ENCODE measurements around the gene LBP. TPM values are rescaled to one million over a fixed set of nuclear protein-coding genes. Genes with fewer than 3 reads are reported as not detected.

LBP gene
- total RNA-seq, 4 donors from 2014 or later = not detected

DNA sequence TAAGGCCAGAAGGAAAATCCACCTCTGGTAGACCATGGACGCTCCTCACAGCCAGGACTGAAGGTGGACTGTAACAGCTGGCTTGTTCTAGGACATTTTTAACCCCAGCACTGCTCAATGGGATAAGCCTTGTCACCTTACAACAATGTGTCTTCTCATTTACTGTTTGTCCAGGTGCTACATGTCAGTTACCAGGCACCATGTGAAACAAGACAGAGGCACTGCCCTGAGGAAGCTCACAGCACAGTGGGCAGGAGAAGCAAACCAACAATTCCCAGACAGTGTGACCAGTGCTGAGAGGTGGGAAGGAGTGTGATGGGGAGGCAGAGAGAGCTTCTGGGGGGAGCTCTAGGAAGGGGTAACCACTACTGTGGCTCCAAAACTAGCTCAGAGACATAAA lies 78.1 kb downstream of the LBP start:
- H3K4me1 ChIP-seq = no peaks in the 10 kb centered on the region
- no peaks in the 10 kb centered on the region for H3K27me3 ChIP-seq
- intact Hi-C loops (cut with DNase I; ENCODE audit: low total_unique reads) (no loop called here), in situ Hi-C loops (cut with MboI; ENCODE audit: low pct_ligation_motif_present in 1 of 4, low pct_unique_long_range_greater_than_20kb in 1 of 4, low sequenced_read_pairs in 3 of 4) (loop anchor here in 2 of 4 donors (25.0 kb wide), 1 partner anchor 362 kb away; no protein-coding TSS in a partner anchor)
- TF ChIP-seq EP300 (IDR thresholded peaks at IDR 0.05; ENCODE audit: low read depth) (no peak), POLR2A (IDR thresholded peaks at IDR 0.05) (no peak), POLR2AphosphoS5 (IDR thresholded peaks at IDR 0.05) (no peak)
- TF ChIP-seq, protein P1, sequence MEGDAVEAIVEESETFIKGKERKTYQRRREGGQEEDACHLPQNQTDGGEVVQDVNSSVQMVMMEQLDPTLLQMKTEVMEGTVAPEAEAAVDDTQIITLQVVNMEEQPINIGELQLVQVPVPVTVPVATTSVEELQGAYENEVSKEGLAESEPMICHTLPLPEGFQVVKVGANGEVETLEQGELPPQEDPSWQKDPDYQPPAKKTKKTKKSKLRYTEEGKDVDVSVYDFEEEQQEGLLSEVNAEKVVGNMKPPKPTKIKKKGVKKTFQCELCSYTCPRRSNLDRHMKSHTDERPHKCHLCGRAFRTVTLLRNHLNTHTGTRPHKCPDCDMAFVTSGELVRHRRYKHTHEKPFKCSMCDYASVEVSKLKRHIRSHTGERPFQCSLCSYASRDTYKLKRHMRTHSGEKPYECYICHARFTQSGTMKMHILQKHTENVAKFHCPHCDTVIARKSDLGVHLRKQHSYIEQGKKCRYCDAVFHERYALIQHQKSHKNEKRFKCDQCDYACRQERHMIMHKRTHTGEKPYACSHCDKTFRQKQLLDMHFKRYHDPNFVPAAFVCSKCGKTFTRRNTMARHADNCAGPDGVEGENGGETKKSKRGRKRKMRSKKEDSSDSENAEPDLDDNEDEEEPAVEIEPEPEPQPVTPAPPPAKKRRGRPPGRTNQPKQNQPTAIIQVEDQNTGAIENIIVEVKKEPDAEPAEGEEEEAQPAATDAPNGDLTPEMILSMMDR (IDR thresholded peaks at IDR 0.05) = no peak
- 100% methylated on average over 1 of the region's 1 CpG; no CpG with 5 or more reads in 1 of the 2 donors for WGBS, 2 donors (ENCODE audit: low coverage in 1 of 2)
- no peak overlapping the region for H3K4me3 ChIP-seq
- no peaks in the 10 kb centered on the region for H3K9me3 ChIP-seq
- H3K36me3 ChIP-seq = peaks cover 0 to 74% (median 31%) of the 10 kb centered on the region in 4 donors
- no peak for DNase-seq
- H3K27ac ChIP-seq = no peak overlapping the region

DNA sequence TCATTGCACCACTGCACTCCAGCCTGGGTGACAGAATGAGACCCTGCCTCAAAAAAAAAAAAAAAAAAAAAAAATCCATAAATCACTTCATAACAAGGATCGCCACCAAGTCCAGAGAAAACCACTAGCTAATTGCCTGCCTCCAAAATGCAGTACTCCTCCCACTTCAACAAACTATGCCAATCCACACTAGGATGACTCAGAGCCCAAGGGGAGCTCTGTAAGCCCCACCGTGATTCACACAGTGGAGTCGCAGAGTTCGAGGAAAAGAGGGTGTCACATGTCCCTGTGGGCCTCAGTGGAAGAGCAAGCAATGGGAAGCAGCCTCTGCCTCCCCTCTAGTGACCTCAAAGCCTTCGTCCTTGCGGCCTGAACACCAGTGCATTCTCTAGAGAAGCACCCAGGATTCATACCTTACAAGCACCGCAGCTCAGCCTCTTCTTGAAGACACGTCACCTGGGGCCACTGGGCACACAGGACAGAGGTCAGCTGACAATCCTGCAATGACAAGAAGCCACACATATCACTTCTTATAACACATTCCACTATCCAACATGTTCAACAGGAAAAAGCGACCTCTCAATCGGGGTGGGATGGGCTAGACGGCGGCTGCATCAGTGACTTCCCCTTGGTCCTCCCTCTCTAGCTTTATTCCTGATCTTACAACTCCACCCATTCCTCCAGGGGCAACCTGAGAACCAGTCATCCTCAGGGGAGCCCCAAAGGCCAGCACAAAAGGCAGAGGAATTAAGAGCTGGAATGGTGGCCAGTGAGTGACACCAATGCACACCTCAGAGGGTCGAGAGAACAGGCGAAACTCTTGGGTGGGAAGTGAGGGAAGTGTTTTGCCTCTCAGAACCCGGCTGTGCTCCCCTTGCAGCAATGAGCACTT lies 80.0 kb downstream of the LBP start:
- Histone ChIP-seq H3K4me3 (no peak overlapping the region), H3K9me3 (no peaks in the 10 kb centered on the region), H3K4me1 (no peaks in the 10 kb centered on the region), H3K27me3 (no peaks in the 10 kb centered on the region), H3K36me3 (peaks cover 0 to 74% (median 31%) of the 10 kb centered on the region in 4 donors), H3K27ac (no peak overlapping the region)
- intact Hi-C loops (cut with DNase I; ENCODE audit: low total_unique reads) (no loop called here), in situ Hi-C loops (cut with MboI; ENCODE audit: low pct_ligation_motif_present in 1 of 4, low pct_unique_long_range_greater_than_20kb in 1 of 4, low sequenced_read_pairs in 3 of 4) (no loop called here)
- 78% methylated on average over 15 of the region's 15 CpGs; no CpG with 5 or more reads in 1 of the 2 donors for WGBS, 2 donors (ENCODE audit: low coverage in 1 of 2)
- TF ChIP-seq POLR2AphosphoS5 (IDR thresholded peaks at IDR 0.05) = no peak
- TF ChIP-seq, protein P1 (IDR thresholded peaks at IDR 0.05) = no peak
- no peak for TF ChIP-seq EP300 (IDR thresholded peaks at IDR 0.05; ENCODE audit: low read depth)
- TF ChIP-seq POLR2A (IDR thresholded peaks at IDR 0.05) = no peak
- DNase-seq = no peak

Small RNAs within 50 kb of the gene (small RNA-seq; reads per million reads assigned to genes)
- gene RF00056 = 0 reads per million in 4 donors
- gene SNORA71B = 17.0 to 136 (median 25.0) reads per million in 4 donors

Other genes with a start within 250 kb of the LBP start
- 10 to 100 TPM; 14.2 to 52.0 (median 21.7) TPM for gene TGM2, start 181.2 kb upstream of the LBP start, total RNA-seq
- 10 to 100 TPM in 1 of 4 donors, 1 to 10 TPM in 3; 1.6 to 20.2 (median 3.7) TPM for gene KIAA1755, start 85.7 kb upstream of the LBP start, total RNA-seq
- not detected for gene BPI, start 42.3 kb upstream of the LBP start, total RNA-seq
- 100 to 1,000 TPM in 1 of 4 donors, 10 to 100 TPM in 3; 15.8 to 191 (median 43.7) TPM for gene SNHG17, start 88.8 kb downstream of the LBP start, total RNA-seq
- gene RALGAPB, start 126.4 kb downstream of the LBP start, total RNA-seq = 10 to 100 TPM; 22.7 to 67.0 (median 56.7) TPM
- not detected for gene ADIG, start 234.7 kb downstream of the LBP start, total RNA-seq